Activated B cell treated with CpG ODN at 0.5 μM for 24 hours (primary cell): ENCODE measurements around the gene NRAP. TPM values are rescaled to one million over a fixed set of nuclear protein-coding genes. Genes with fewer than 3 reads are reported as not detected.

Experiments
- ATAC-seq: fragments of 200-7000 bp; cut with Tn5 transposase; one replicate; pipeline ENCODE4 v1.10.0; 2021; ENCODE audit warnings: low read depth, mild to moderate bottlenecking, moderate library complexity
- CTCF ChIA-PET: fragments of 350-600 bp; sonication (Branson Sonifier 250); formaldehyde crosslinking; loops from one replicate; lab custom pipeline; 2021; ENCODE audit warnings: antibody characterized with exemption; lab: Charles Lee
- POLR2A ChIA-PET: fragments of 350-600 bp; sonication (Branson Sonifier 250); formaldehyde crosslinking; loops from one replicate; lab custom pipeline; 2021; ENCODE audit warnings: antibody characterized with exemption; lab: Charles Lee
- DNase-seq: peaks from one replicate; pipeline ENCODE4 v3.0.0; 2022
- H3K27ac Mint-ChIP-seq: one replicate; pipeline ENCODE4 v1.8.0; 2020; ENCODE audit warnings: mixed read lengths
- H3K27me3 Mint-ChIP-seq: one replicate; pipeline ENCODE4 v1.8.0; 2021; ENCODE audit warnings: mixed read lengths
- H3K36me3 Mint-ChIP-seq: one replicate; pipeline ENCODE4 v1.8.0; 2021; ENCODE audit warnings: low read depth, mixed read lengths
- H3K4me1 Mint-ChIP-seq: one replicate; pipeline ENCODE4 v1.8.0; 2021; ENCODE audit warnings: mixed read lengths
- H3K4me3 Mint-ChIP-seq: one replicate; pipeline ENCODE4 v1.8.0; 2020; ENCODE audit warnings: mild to moderate bottlenecking, mixed read lengths
- H3K9me3 Mint-ChIP-seq: one replicate; pipeline ENCODE4 v1.8.0; 2020; ENCODE audit warnings: mixed read lengths
- CTCF ChIP-seq: fragments of 200-600 bp; IDR thresholded peaks from one replicate; pipeline ENCODE4 v1.8.0; 2022; ENCODE audit warnings: antibody characterized with exemption, mild to moderate bottlenecking
- intact Hi-C: fragments of 100-400 bp; cut with micrococcal nuclease; formaldehyde crosslinking; loops from one replicate; pipeline ENCODE4 v1.15.1; 2024
- total RNA-seq: library from RNA; stranded (reverse); gene quantifications from 2 replicates; pipeline ENCODE4 v1.2.3, GENCODE V29; 2022

Gene NRAP
- total RNA-seq, 1 donor from 2014 or later, result not detected

- TF ChIP-seq CTCF, result no peak
- Mint-ChIP-seq H3K9me3 (peaks cover 4% of the 10 kb centered on the region), H3K27ac (no peak overlapping the region), H3K4me3 (no peak overlapping the region), H3K4me1 (no peaks in the 10 kb centered on the region), H3K36me3 (no peaks in the 10 kb centered on the region), H3K27me3 (peaks cover 12% of the 10 kb centered on the region)
- POLR2A ChIA-PET, result no interaction called here
- CTCF ChIA-PET, result no interaction called here
- intact Hi-C loops, result no loop called here
- DNase-seq (no peak), ATAC-seq (no peak)
Measured at GRCh38 chr10:113666682-113667252, 2.9 kb upstream of the NRAP start.

GRCh38 chr10:113665806-113666354 lies 2.0 kb upstream of the NRAP start:
- H3K4me3 Mint-ChIP-seq, result no peak overlapping the region
- peaks cover 4% of the 10 kb centered on the region for H3K9me3 Mint-ChIP-seq
- POLR2A ChIA-PET, result no interaction called here
- ATAC-seq (no peak), DNase-seq (no peak)
- CTCF ChIA-PET, result no interaction called here
- peaks cover 8% of the 10 kb centered on the region for H3K27me3 Mint-ChIP-seq
- H3K27ac Mint-ChIP-seq, result no peak overlapping the region
- intact Hi-C loops, result no loop called here
- no peaks in the 10 kb centered on the region for H3K4me1 Mint-ChIP-seq
- no peak for TF ChIP-seq CTCF
- no peaks in the 10 kb centered on the region for H3K36me3 Mint-ChIP-seq

- Mint-ChIP-seq H3K27ac (no peak overlapping the region), H3K36me3 (no peaks in the 10 kb centered on the region), H3K27me3 (peaks cover 5% of the 10 kb centered on the region), H3K4me1 (no peaks in the 10 kb centered on the region), H3K4me3 (no peak overlapping the region), H3K9me3 (no peaks in the 10 kb centered on the region)
- no peak for TF ChIP-seq CTCF
- DNase-seq (no peak), ATAC-seq (no peak)
- ChIA-PET CTCF (no interaction called here), POLR2A (no interaction called here)
- intact Hi-C loops, result no loop called here
Measured at GRCh38 chr10:113665352-113665751, 1.5 kb upstream of the NRAP start.

GRCh38 chr10:113663142-113663541 lies 699 bp downstream of the NRAP start:
- intact Hi-C loops, result no loop called here
- no peak for DNase-seq
- Mint-ChIP-seq H3K4me3 (no peak overlapping the region), H3K9me3 (no peaks in the 10 kb centered on the region), H3K4me1 (no peaks in the 10 kb centered on the region), H3K36me3 (no peaks in the 10 kb centered on the region), H3K27me3 (peaks cover 7% of the 10 kb centered on the region), H3K27ac (no peak overlapping the region)
- TF ChIP-seq CTCF, result no peak
- POLR2A ChIA-PET, result no interaction called here
- CTCF ChIA-PET, result no interaction called here
- ATAC-seq, result no peak

- no peak overlapping the region for H3K4me3 Mint-ChIP-seq
- ChIA-PET POLR2A (no interaction called here), CTCF (no interaction called here)
- H3K27me3 Mint-ChIP-seq, result peaks cover 9% of the 10 kb centered on the region
- intact Hi-C loops, result no loop called here
- H3K27ac Mint-ChIP-seq, result no peak overlapping the region
- no peaks in the 10 kb centered on the region for H3K36me3 Mint-ChIP-seq
- no peak for TF ChIP-seq CTCF
- DNase-seq, result no peak
- no peak for ATAC-seq
- no peaks in the 10 kb centered on the region for H3K9me3 Mint-ChIP-seq
- no peaks in the 10 kb centered on the region for H3K4me1 Mint-ChIP-seq
Measured at GRCh38 chr10:113661332-113661731, 2.5 kb downstream of the NRAP start.
